GM12878 (cell line): ENCODE data around the gene GLTP. TPM values are rescaled to one million over a fixed set of nuclear protein-coding genes. Genes with fewer than 3 reads are reported as not detected.

Experiments
- ATAC-seq: fragments of 200-7000 bp; cut with Tn5 transposase; 3 replicates; pipeline ENCODE4 v1.9.1; 2020; ENCODE audit warnings: mild to moderate bottlenecking, moderate library complexity
- BruUV-seq: library from RNA; stranded (reverse); fragments of 400-500 nt; replicated peaks from 2 replicates; lab custom pipeline; 2021; lab: Mats Ljungman, UMichigan
- CTCF ChIA-PET: fragments of 300-600 bp; sonication (Branson Sonifier 250); formaldehyde crosslinking; extraction: SDS; loops from one replicate; lab custom pipeline; 2021; ENCODE audit warnings: inconsistent platforms; lab: Yijun Ruan, JAX
- POLR2A ChIA-PET: fragments of 350-600 bp; formaldehyde crosslinking; extraction: SDS; loops from one replicate; lab custom pipeline; 2021; ENCODE audit warnings: inconsistent platforms; lab: Charles Lee
- RAD21 ChIA-PET: fragments of 300-600 bp; sonication (Branson Sonifier 250); formaldehyde crosslinking; loops from one replicate; lab custom pipeline; 2023; ENCODE audit warnings: antibody characterized with exemption; ENCODE audit not compliant: unreplicated experiment; lab: Charles Lee
- SMC1A ChIA-PET: fragments of 300-600 bp; sonication (Branson Sonifier 250); formaldehyde crosslinking; loops from one replicate; lab custom pipeline; 2023; ENCODE audit not compliant: unreplicated experiment, uncharacterized antibody; lab: Charles Lee
- DNase-seq: peaks from one replicate; pipeline ENCODE4 v3.0.0-alpha.2; 2011; ENCODE audit warnings: low read depth, low spot score
- FAIRE-seq: peaks from 3 replicates; lab custom pipeline; 2011; peaks lifted over from hg19 to GRCh38; lab: Jason Lieb, UNC
- H2AFZ ChIP-seq: 2 replicates; pipeline ENCODE4 v1.6.0; 2011; ENCODE audit warnings: low read depth, low read length, control low read depth; ENCODE audit not compliant: control insufficient read depth
- H3K27ac ChIP-seq: 2 replicates; pipeline ENCODE4 v1.5.1; 2011; ENCODE audit warnings: control low read depth; ENCODE audit not compliant: control insufficient read depth, insufficient read depth
- H3K27me3 ChIP-seq, 2 experiments: replicated peaks in 1 of 2; 2 replicates each; pipeline versions ENCODE4 v1.6.0 to v1.6.1; 2011; ENCODE audit warnings: low read length in 1 of 2; ENCODE audit not compliant: control insufficient read depth in 2 of 2, insufficient read depth in 2 of 2
- H3K36me3 ChIP-seq, 2 experiments: 2 replicates each; pipeline ENCODE4 v1.5.1; 2011; ENCODE audit warnings: low read length in 1 of 2; ENCODE audit not compliant: control insufficient read depth in 2 of 2, insufficient read depth in 2 of 2
- H3K4me1 ChIP-seq: 2 replicates; pipeline ENCODE4 v1.6.1; 2011; ENCODE audit warnings: mild to moderate bottlenecking, low read length, moderate library complexity, mixed read lengths; ENCODE audit not compliant: control insufficient read depth, insufficient read depth
- H3K4me2 ChIP-seq: 2 replicates; pipeline ENCODE4 v1.6.0; 2011; ENCODE audit warnings: control low read depth; ENCODE audit not compliant: control insufficient read depth, insufficient read depth
- H3K4me3 ChIP-seq: fragments of 200-600 bp; sonication (generic); 2 replicates; pipeline ENCODE4 v1.5.1; 2016
- H3K79me2 ChIP-seq: 2 replicates; pipeline ENCODE4 v1.6.0; 2011; ENCODE audit warnings: low read length; ENCODE audit not compliant: control insufficient read depth, insufficient read depth
- H3K9ac ChIP-seq: 2 replicates; pipeline ENCODE4 v1.8.0; 2011; ENCODE audit warnings: low read length, control low read depth, mixed read lengths; ENCODE audit not compliant: control insufficient read depth, insufficient read depth
- H3K9me3 ChIP-seq: replicated peaks from 3 replicates; pipeline ENCODE4 v1.5.1; 2011; ENCODE audit warnings: mild to moderate bottlenecking, low read length; ENCODE audit not compliant: control insufficient read depth, insufficient read depth
- H4K20me1 ChIP-seq: 2 replicates; pipeline ENCODE4 v1.6.0; 2011; ENCODE audit not compliant: control insufficient read depth, insufficient read depth
- KAT2A ChIP-seq: conservative IDR thresholded peaks from 2 replicates; pipeline ENCODE4 v1.6.1; 2011; ENCODE audit warnings: low read depth, low read length; ENCODE audit not compliant: control insufficient read depth
- SKIL ChIP-seq: fragments of 450-650 bp; IDR thresholded peaks from 2 replicates; pipeline ENCODE4 v1.6.1; 2017; ENCODE audit warnings: mild to moderate bottlenecking, low read depth, inconsistent platforms; ENCODE audit not compliant: poor library complexity, severe bottlenecking
- SMARCA5 ChIP-seq: fragments of 450-650 bp; IDR thresholded peaks from 2 replicates; pipeline ENCODE4 v1.6.1; 2017; ENCODE audit warnings: mild to moderate bottlenecking
- WGBS: methylation state at CpG from one replicate; pipeline ENCODE4 v1.1.6; 2016; ENCODE audit warnings: low lambda C conversion rate; ENCODE audit not compliant: insufficient replicate concordance, insufficient coverage; ENCODE audit errors: missing lambda C conversion rate; 5-methylcytosine and 5-hydroxymethylcytosine counted together
- in situ Hi-C: fragments of 300-500 bp; cut with MboI; formaldehyde crosslinking; loops from 9 replicates; pipeline ENCODE4 v1.14.3; 2018; ENCODE audit warnings: mixed read lengths
- intact Hi-C: fragments of 100-400 bp; cut with micrococcal nuclease; formaldehyde crosslinking; loops from one replicate; pipeline ENCODE4 v1.14.2; 2022; ENCODE audit not compliant: unreplicated experiment
- polyA plus RNA-seq, 11 experiments: library from polyadenylated mRNA; depleted of rRNA in 4 of 11; unstranded in 6 of 11; stranded (reverse) in 5 of 11; fragments of >200 nt; fragmentation: Nextera tagmentation in 4 of 11; fragmentation: Illumina TruSeq in 1 of 11; extraction: Ambion mirVana in 4 of 11; extraction: Trizol in 1 of 11; gene quantifications; 1 replicate in 1 of 11; 2 replicates in 10 of 11; pipeline versions ENCODE4 v1.2.1 to v1.2.3, GENCODE V29; 2011 to 2016; ENCODE audit warnings: inconsistent platforms in 2 of 11, missing spikeins in 2 of 11, low read depth in 1 of 11
- total RNA-seq, 4 experiments: library from RNA; depleted of rRNA in 3 of 4; stranded (reverse); fragments of >200 nt in 3 of 4; fragmentation: Illumina TruSeq in 1 of 4; extraction: Trizol in 1 of 4; gene quantifications; 2 replicates each; pipeline versions ENCODE4 v1.2.1 to v1.2.3, GENCODE V29; 2013 to 2021
- TF ChIP-seq, protein P1 (sequence below): fragments of 150-350 bp; IDR thresholded peaks from 2 replicates; pipeline ENCODE4 v1.6.1; 2014; ENCODE audit warnings: mild to moderate bottlenecking, low read depth, low read length

The GLTP gene
- total and polyA plus RNA-seq, 10 of the 15 experiments (the other 5 are each of a cell fraction or from before 2014, with no cell fraction given), result 16.8 to 44.0 (median 25.3) TPM

GRCh38 chr12:109885616-109886015, 5.3 kb upstream of the GLTP start:
- Histone ChIP-seq H3K27ac (no peak overlapping the region), H4K20me1 (no peaks in the 10 kb centered on the region), H3K9me3 (no peaks in the 10 kb centered on the region), H3K4me2 (no peak overlapping the region), H3K4me3 (no peak overlapping the region), H3K79me2 (no peaks in the 10 kb centered on the region)
- ChIA-PET CTCF (interaction anchor here (0.6 to 1.4 kb wide), 3 partner anchors 9 to 40 kb away, joined by 3 to 5 read pairs (median 3); no protein-coding TSS in a partner anchor), POLR2A (interaction anchor here (0.6 kb wide), 1 partner anchor 114 kb away, joined by 5 read pairs; the partner anchor contains the start of gene ANKRD13A), RAD21 (interaction anchor here (1.1 kb wide), 1 partner anchor 32 kb away, joined by 3 read pairs; no protein-coding TSS in a partner anchor)
- BruUV-seq, result no TSS peak
- 92% methylated on average over 9 of the region's 10 CpGs for WGBS
- TF ChIP-seq, protein P1, sequence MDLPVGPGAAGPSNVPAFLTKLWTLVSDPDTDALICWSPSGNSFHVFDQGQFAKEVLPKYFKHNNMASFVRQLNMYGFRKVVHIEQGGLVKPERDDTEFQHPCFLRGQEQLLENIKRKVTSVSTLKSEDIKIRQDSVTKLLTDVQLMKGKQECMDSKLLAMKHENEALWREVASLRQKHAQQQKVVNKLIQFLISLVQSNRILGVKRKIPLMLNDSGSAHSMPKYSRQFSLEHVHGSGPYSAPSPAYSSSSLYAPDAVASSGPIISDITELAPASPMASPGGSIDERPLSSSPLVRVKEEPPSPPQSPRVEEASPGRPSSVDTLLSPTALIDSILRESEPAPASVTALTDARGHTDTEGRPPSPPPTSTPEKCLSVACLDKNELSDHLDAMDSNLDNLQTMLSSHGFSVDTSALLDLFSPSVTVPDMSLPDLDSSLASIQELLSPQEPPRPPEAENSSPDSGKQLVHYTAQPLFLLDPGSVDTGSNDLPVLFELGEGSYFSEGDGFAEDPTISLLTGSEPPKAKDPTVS, result no peak
- TF ChIP-seq KAT2A (no peak), SKIL (no peak), SMARCA5 (no peak)
- TF ChIP-seq, all 136 proteins: peak for 0
- SMC1A ChIA-PET, result interaction anchor here (1.0 to 2.1 kb wide), 2 partner anchors 32 to 146 kb away, joined by 3 to 7 read pairs; no protein-coding TSS in a partner anchor
- intact Hi-C loops (no loop called here), in situ Hi-C loops (no loop called here)
- FAIRE-seq (no peak), ATAC-seq (no peak), DNase-seq (no peak)
- Histone ChIP-seq H3K4me1 (peaks cover 27% of the 10 kb centered on the region), H3K36me3 (no peaks in the 10 kb centered on the region), H3K27me3 (no peaks in the 10 kb centered on the region), H3K9ac (no peak overlapping the region), H2AFZ (no peak overlapping the region)
